AG20443 (cell line): ENCODE measurements around the gene NSFL1C.
"Not testable (repeated sequence)": the region's sequence is repeated elsewhere in the genome, so short reads cannot be mapped to it uniquely, and the experiment has no call there.

Experiments used
- DNase-seq: peaks from one replicate; pipeline ENCODE4 v3.0.0; 2012; ENCODE audit warnings: low spot score, mixed read lengths

The NSFL1C gene

GRCh38 chr20:1466211-1467081 is at the start of gene NSFL1C:
Gene NSFL1C (minus strand): TSS chr20:1466849. CDS start chr20:1466824, 25 bp downstream.
- peak; percentile 97 for DNase-seq

GRCh38 chr20:1513801-1514200 is 47.2 kb upstream of the NSFL1C start:
- no peak for DNase-seq

GRCh38 chr20:1509237-1509636 is 42.6 kb upstream of the NSFL1C start:
- peak; percentile 55 for DNase-seq

GRCh38 chr20:1508574-1508973 is 41.9 kb upstream of the NSFL1C start:
- no peak for DNase-seq

- DNase-seq: no peak
Observed at GRCh38 chr20:1507276-1507675, 40.6 kb upstream of the NSFL1C start.

- no peak for DNase-seq
Observed at GRCh38 chr20:1505871-1506270, 39.2 kb upstream of the NSFL1C start.

- DNase-seq: peak; percentile 34
Observed at GRCh38 chr20:1505361-1505760, 38.7 kb upstream of the NSFL1C start.

- DNase-seq: peak; percentile 92
Observed at GRCh38 chr20:1503564-1504227, 37.0 kb upstream of the NSFL1C start.

- no peak for DNase-seq
Observed at GRCh38 chr20:1500496-1500895, 33.8 kb upstream of the NSFL1C start.

GRCh38 chr20:1499528-1500420 is 33.1 kb upstream of the NSFL1C start:
- DNase-seq: no peak

GRCh38 chr20:1497371-1497770 is 30.7 kb upstream of the NSFL1C start:
- DNase-seq: not testable (repeated sequence)

GRCh38 chr20:1496930-1497329 is 30.3 kb upstream of the NSFL1C start:
- DNase-seq: no peak

- DNase-seq: no peak
Observed at GRCh38 chr20:1494436-1494835, 27.8 kb upstream of the NSFL1C start.

GRCh38 chr20:1493536-1493935 is 26.9 kb upstream of the NSFL1C start:
- no peak for DNase-seq

- no peak for DNase-seq
Observed at GRCh38 chr20:1491860-1492642, 25.4 kb upstream of the NSFL1C start.

- no peak for DNase-seq
Observed at GRCh38 chr20:1491281-1491840, 24.7 kb upstream of the NSFL1C start, which contains the start of gene SIRPB2. Gene SIRPB2 (minus strand): TSS chr20:1491420. CDS start chr20:1491359, 61 bp downstream.

- DNase-seq: no peak
Observed at GRCh38 chr20:1490643-1491195, 24.1 kb upstream of the NSFL1C start.

GRCh38 chr20:1489764-1490436 is 23.3 kb upstream of the NSFL1C start:
- peak; percentile 70 for DNase-seq

- no peak for DNase-seq
Observed at GRCh38 chr20:1489325-1489724, 22.7 kb upstream of the NSFL1C start.

GRCh38 chr20:1486566-1486965 is 19.9 kb upstream of the NSFL1C start:
- DNase-seq: no peak
